ENCODE measurements around the gene SREBF1. TPM values are rescaled to one million over a fixed set of nuclear protein-coding genes. Genes with fewer than 3 reads are reported as not detected.

SREBF1 gene
- total and polyA plus RNA-seq, 3 donors from 2014 or later = 142 to 256 (median 239) TPM

- Histone ChIP-seq H3K27ac (peak overlapping the region in 1 of 2 donors; percentile 50), H3K27me3 (no peaks in the 10 kb centered on the region), H3K36me3 (ENCODE audit: low read depth, missing control alignments) (no peaks in the 10 kb centered on the region), H3K4me1 (peaks cover 28% of the 10 kb centered on the region), H3K4me3 (no peak overlapping the region), H3K9me3 (no peaks in the 10 kb centered on the region)
- intact Hi-C loops (cut with DNase I; ENCODE audit: low total_unique reads) = loop anchor here (5.0 kb wide), 2 partner anchors 46 to 129 kb away; partner anchors contain the start of gene RAI1
- no peak for TF ChIP-seq POLR2A (IDR thresholded peaks at IDR 0.05)
- TF ChIP-seq, protein P1, sequence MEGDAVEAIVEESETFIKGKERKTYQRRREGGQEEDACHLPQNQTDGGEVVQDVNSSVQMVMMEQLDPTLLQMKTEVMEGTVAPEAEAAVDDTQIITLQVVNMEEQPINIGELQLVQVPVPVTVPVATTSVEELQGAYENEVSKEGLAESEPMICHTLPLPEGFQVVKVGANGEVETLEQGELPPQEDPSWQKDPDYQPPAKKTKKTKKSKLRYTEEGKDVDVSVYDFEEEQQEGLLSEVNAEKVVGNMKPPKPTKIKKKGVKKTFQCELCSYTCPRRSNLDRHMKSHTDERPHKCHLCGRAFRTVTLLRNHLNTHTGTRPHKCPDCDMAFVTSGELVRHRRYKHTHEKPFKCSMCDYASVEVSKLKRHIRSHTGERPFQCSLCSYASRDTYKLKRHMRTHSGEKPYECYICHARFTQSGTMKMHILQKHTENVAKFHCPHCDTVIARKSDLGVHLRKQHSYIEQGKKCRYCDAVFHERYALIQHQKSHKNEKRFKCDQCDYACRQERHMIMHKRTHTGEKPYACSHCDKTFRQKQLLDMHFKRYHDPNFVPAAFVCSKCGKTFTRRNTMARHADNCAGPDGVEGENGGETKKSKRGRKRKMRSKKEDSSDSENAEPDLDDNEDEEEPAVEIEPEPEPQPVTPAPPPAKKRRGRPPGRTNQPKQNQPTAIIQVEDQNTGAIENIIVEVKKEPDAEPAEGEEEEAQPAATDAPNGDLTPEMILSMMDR (IDR thresholded peaks at IDR 0.05) = no peak
- 18 to 20% methylated on average over 15 of the region's 15 CpGs for WGBS, 2 donors
- DNase-seq = peak; percentile 43
Measured at GRCh38 chr17:17811381-17812210, 25.2 kb downstream of the SREBF1 start.

DNA sequence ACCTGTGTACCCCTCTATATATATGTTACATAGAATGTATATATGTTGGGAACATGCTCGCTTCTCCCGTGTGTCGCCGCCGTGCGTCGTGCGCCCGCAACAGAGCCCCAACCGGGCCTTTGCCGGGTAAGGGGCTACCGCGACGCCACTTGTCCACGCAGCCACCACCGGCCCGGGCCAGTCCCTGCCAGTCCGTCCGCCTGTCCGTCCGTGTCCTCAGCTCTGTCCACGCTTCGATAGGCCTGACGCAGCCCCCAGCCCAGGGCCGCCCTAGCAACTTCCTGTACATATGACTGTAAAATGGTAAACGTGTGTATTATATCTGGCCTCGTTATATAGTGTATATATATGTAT is 25.9 kb downstream of the SREBF1 start:
- Histone ChIP-seq H3K4me1 (peaks cover 28% of the 10 kb centered on the region), H3K4me3 (peak overlapping the region; percentile 37 to 58), H3K27ac (peak overlapping the region in 1 of 2 donors; percentile 78), H3K36me3 (ENCODE audit: low read depth, missing control alignments) (no peaks in the 10 kb centered on the region), H3K9me3 (no peaks in the 10 kb centered on the region), H3K27me3 (no peaks in the 10 kb centered on the region)
- no peak for TF ChIP-seq POLR2A (IDR thresholded peaks at IDR 0.05)
- TF ChIP-seq, protein P1 (IDR thresholded peaks at IDR 0.05) = no peak
- 56 to 67% methylated on average over 25 to 27 of the region's 27 CpGs for WGBS, 2 donors
- intact Hi-C loops (cut with DNase I; ENCODE audit: low total_unique reads) = loop anchor here (5.0 kb wide), 2 partner anchors 46 to 129 kb away; partner anchors contain the start of gene RAI1
- DNase-seq = no peak

DNA sequence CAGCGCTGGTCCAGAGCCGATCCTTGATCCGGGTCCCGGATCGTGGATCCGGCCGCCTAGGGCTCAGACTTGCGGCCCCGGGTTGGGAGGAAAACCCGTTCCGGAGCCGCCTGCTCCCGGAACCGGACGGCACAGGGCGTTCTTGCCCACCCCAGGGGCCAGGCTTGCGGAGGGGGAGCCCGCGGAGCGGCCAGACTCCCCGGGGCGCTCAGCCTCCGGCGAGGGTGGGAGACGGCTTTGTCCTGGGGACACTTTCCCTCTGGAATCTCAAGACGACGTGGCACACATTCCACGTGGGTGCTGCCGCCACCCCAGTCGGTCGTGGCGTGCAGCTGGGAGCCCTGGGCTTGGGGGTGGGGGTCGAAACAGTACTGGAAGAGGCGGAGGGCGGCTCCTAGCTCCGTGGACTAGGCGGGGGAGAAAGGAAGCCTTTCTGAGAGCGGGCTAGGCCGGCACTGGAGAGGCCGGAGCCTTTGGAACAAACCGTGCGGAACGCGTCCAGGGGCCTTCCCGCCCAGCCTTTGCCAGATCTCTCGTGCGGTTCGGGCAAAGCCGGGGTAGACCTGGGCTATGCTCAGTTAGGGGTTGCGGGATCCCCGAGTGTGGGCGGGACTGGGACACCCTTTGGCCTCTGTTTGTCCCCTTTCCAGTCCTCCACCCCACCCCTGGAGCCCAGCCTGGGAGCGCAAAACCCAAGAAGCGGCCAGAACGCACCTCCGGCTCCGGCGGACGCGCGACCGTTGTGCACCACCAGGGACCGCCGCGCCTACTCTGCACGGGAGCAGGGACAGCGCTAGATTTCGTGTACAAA is 26.5 kb downstream of the SREBF1 start:
- WGBS, 2 donors = 13 to 35% methylated on average over 41 to 57 of the region's 68 CpGs
- H3K27me3 ChIP-seq = no peaks in the 10 kb centered on the region
- H3K9me3 ChIP-seq = no peaks in the 10 kb centered on the region
- intact Hi-C loops (cut with DNase I; ENCODE audit: low total_unique reads) = loop anchor here (5.0 kb wide), 2 partner anchors 47 to 128 kb away; partner anchors contain the start of gene RAI1
- H3K27ac ChIP-seq = peak overlapping the region; percentile 77 to 78
- H3K36me3 ChIP-seq (ENCODE audit: low read depth, missing control alignments) = no peaks in the 10 kb centered on the region
- peaks cover 26% of the 10 kb centered on the region for H3K4me1 ChIP-seq
- TF ChIP-seq, protein P1 (IDR thresholded peaks at IDR 0.05) = no peak
- TF ChIP-seq POLR2A (IDR thresholded peaks at IDR 0.05) = no peak
- peak; percentile 70 for DNase-seq
- H3K4me3 ChIP-seq = peak overlapping the region; percentile 37 to 58

GRCh38 chr17:17809531-17810083 is 27.2 kb downstream of the SREBF1 start:
- Histone ChIP-seq H3K4me3 (peak overlapping the region; percentile 37 to 58), H3K27ac (peak overlapping the region; percentile 77 to 78), H3K36me3 (ENCODE audit: low read depth, missing control alignments) (no peaks in the 10 kb centered on the region), H3K9me3 (no peaks in the 10 kb centered on the region), H3K27me3 (no peaks in the 10 kb centered on the region), H3K4me1 (peaks cover 23% of the 10 kb centered on the region)
- no peak for DNase-seq
- WGBS, 2 donors = 47 to 54% methylated on average over 14 to 45 of the region's 52 CpGs
- TF ChIP-seq POLR2A (IDR thresholded peaks at IDR 0.05) = no peak
- TF ChIP-seq, protein P1 (IDR thresholded peaks at IDR 0.05) = no peak
- intact Hi-C loops (cut with DNase I; ENCODE audit: low total_unique reads) = loop anchor here (5.0 kb wide), 2 partner anchors 48 to 127 kb away; partner anchors contain the start of gene RAI1
